Breast epithelium (tissue), 3 donors: ENCODE results near the gene GUCY1A2.

Source experiments
- CTCF ChIP-seq, 3 donors: fragments of 450-650 bp; IDR thresholded peaks; one replicate each; pipeline ENCODE4 v1.5.1; 2016 to 2017; ENCODE audit warnings: antibody characterized with exemption in 3 of 3, mild to moderate bottlenecking in 3 of 3, moderate library complexity in 3 of 3
- POLR2A ChIP-seq: fragments of 450-650 bp; IDR thresholded peaks from one replicate; pipeline ENCODE4 v1.6.1; 2016; ENCODE audit warnings: antibody characterized with exemption, mild to moderate bottlenecking, moderate library complexity

DNA sequence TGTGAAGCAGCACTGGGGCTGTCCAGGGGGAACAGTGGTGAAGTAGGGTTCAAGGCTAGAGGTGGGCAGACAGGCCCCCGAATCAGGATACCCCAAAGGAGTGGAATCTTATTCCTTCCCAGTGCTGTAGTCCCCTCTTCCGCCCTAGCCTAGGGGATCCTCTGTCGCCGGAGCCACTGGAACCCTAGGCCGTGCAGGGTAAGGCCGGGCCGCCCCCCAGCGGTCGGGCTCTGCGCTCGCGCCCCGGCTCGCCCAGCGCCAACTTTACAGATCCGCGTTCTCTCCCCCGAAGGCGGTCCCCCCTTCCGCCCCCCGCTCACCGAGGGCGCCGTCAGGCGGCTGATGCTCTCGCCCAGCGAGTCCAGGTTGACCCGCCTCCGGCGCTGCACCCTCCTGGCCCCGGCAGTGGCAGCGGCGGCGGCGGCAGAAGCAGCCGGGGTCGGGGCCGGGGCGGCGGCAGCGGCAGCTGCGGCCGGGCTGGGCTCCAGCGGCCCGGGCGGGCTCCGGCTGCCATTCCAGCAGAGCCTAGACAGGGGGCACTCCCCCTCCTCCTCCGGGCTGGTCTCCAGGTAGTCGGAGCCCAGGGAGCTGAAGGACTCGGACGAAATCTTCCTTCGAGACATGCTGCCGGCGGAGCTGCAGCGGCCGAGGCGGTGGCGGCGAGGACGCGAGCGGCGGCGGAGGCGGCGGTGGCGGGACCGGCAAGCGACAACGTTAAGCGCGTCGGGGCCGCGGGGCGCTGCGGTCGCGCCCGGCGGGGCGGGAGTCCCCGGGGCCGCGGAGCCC, 650 bp downstream of the GUCY1A2 start:
- no peak for TF ChIP-seq CTCF (IDR thresholded peaks at IDR 0.05)
- no peak for TF ChIP-seq POLR2A
